HFF-Myc (cell line): ENCODE results near the gene DNAH14.

Experiments used
- DNase-seq: peaks from one replicate; pipeline ENCODE4 v3.0.0-alpha.2; 2011; ENCODE audit warnings: low read depth; ENCODE audit errors: extremely low read depth
- H3K4me3 ChIP-seq: replicated peaks from 2 replicates; pipeline ENCODE4 v1.5.1; 2011; ENCODE audit warnings: low read depth, mild to moderate bottlenecking, control low read depth, low read length
- CTCF ChIP-seq: IDR thresholded peaks from 2 replicates; pipeline ENCODE4 v1.5.1; 2012; ENCODE audit warnings: mild to moderate bottlenecking, low read depth, low read length, control low read depth; ENCODE audit errors: missing control alignments

Gene DNAH14

GRCh38 chr1:225435957-225436392, 506.5 kb downstream of the DNAH14 start:
- H3K4me3 ChIP-seq: no peak overlapping the region
- no peak for TF ChIP-seq CTCF
- no peak for DNase-seq

GRCh38 chr1:225437710-225438437, 508.4 kb downstream of the DNAH14 start:
- peak; percentile 59 for TF ChIP-seq CTCF
- H3K4me3 ChIP-seq: no peak overlapping the region
- DNase-seq: no peak

- no peak for TF ChIP-seq CTCF
- no peak overlapping the region for H3K4me3 ChIP-seq
- no peak for DNase-seq
These were observed 511.1 kb downstream of the DNAH14 start for GRCh38 chr1:225440380-225441221.

GRCh38 chr1:225441314-225442122, 512.0 kb downstream of the DNAH14 start:
- TF ChIP-seq CTCF: no peak
- DNase-seq: no peak
- no peak overlapping the region for H3K4me3 ChIP-seq

- DNase-seq: no peak
- TF ChIP-seq CTCF: no peak
- H3K4me3 ChIP-seq: no peak overlapping the region
These were observed 512.6 kb downstream of the DNAH14 start for GRCh38 chr1:225442123-225442505.
